GM19351 (cell line): ENCODE measurements around the gene MZT2B.
A peak's percentile ranks its signal among the peaks of the same experiment; 100 is the strongest.
"Not testable (repeated sequence)": the region's sequence is repeated elsewhere in the genome, so short reads cannot be mapped to it uniquely, and the experiment has no call there.

ENCODE experiments used
- ATAC-seq: cut with Tn5 transposase; IDR thresholded peaks from one replicate; pipeline ENCODE4 v1.9.1; 2021; ENCODE audit warnings: mild to moderate bottlenecking, moderate library complexity; ENCODE audit not compliant: unreplicated experiment

MZT2B gene

DNA sequence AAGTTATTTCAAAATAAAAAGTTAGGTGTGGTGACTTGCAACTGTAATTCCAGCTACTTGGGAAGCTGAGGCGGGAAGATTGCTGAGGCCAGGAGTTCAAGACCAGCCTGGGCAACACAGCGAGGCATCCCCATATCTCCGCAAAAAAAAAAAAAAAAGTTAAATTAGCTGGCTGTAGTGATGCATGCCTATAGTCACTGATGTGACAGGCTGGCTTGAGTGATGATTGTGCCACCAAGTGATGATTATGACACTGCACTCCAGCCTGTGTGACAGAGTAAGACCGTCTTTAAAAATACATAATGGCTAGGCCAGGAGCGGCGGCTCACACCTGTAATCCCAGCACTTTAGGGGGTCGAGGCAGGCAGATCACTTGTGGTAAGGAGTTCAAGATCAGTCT is 12.2 kb upstream of the MZT2B start:
- ATAC-seq: no peak

DNA sequence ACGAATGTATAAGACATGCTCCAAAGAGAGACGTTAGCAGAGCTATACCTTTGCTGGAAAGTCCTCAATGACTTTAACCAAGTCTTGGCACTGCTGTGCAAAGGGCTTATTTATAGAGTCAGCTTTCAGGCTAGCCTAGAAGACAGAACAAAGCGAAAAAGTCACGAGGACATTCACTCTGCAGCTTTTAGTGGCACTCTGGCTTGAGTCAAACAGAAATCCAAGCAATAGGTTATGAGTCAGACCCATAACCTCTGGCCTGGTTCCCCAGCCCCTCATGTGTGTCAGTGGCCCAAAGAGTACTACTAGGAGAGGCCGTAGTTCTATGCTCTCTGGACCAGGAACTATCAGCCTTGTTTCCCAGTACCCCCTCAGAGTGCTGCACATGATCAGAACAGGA is 7.2 kb upstream of the MZT2B start:
- peak; percentile 82 for ATAC-seq

DNA sequence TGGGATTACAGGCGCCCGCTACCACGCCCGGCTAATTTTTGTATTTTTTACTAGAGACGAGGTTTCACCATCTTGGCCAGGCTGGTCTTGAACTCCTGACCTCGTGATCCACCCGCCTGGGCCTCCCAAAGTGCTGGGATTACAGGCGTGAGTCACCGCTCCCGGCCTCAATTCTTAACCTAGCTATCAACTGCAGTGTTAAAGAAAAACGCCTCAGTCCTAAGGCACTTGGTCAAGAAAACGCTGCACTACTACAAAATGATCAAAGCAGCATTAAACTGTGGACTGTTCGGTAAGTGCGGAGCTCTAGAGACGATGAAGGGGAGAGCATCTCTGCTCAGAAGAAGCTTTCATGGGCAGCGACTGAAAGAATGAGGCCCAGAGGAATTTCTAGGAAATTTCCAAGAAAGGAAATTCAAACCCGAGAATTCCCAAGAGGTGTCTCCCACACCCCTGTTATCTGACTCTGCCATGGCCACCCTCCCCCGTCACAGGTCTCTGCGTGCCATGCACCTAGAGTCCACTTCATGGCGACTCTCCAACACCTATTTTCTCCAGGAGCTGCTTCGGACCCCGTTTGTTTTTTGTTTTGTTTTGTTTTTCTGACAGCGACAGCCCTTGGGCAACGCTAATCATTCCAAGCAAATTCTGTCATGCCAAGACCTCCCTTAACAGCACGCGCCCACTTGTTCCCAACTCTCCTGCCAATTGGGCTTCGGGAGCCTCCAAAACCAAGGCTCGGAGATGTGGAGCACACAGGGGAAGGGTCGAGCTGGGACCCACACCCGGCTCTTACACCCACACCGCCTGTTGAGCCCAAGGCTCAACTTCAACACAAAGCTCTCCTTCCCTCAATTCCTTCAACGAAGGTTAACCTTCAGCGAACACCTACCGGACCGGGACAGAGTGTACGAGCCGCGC is 1.4 kb upstream of the MZT2B start:
- not testable (repeated sequence) for ATAC-seq

DNA sequence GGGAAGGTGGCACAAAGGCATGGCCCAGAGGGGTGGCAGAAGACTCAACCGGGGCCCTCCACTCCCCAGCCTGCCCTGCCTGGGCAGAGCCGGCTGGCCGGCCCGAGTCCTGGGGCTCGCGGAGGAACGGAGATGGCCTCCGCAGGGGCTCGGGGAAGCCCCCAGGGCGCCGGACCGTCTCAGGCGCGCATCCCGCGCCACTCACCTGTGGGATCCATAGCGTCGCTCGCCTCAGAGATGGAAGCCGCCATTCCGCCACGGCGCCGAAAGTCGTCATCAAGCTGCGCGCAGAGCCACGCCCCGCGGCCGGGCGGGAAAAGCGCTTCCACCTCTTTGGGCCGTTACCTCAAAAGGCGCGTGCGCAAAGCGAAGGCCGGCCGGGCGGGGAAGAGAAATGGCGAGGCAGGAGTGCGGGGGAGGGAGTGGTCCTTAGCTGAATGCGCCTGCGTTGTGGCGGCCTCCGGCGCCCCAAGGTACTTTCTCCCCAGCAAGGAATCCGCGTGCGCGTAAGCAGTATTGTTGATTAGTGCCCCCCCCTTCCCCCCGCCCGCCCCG is 660 bp upstream of the MZT2B start, which contains the start of gene SMPD4:
SMPD4 (minus strand) TSS at position 278 of the 555 bp plus-strand sequence. CDS start 5,010 bp downstream, outside the sequence.
- peak; percentile 56 for ATAC-seq

DNA sequence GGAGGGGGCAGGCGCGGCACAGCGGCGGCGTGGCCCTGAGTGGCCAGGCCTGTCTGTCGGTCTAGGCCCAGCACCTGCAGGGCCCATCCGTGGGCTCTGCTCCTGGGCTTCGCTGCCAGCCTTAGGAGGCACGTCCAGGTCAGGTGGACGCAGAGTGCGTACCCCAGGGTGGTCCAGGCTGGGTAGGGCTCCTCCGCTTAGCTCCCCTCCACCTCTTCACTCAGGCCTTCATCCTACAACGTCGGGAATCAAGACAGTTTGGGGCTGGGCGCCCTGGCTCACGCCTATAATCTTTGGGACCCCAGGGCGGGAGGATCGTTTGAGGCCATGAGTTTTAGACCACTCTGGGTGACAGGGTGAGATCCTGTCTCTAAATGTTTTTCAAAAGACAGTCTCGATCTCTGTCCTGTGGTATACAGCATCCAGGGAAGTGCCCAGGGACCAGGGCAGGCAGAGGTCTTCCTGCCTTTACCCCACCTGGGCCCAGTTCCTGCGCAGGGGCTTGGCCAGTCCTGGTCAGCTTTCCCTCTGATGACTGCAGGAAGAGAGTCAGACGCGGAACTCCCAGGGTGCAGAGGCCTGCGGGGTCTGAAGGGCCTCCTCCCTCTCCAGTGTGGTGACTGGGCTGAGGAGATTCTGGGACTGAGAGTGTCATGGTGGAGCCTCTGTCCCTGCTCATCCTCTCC is 907 bp downstream of the MZT2B start:
- peak; percentile 21 for ATAC-seq

DNA sequence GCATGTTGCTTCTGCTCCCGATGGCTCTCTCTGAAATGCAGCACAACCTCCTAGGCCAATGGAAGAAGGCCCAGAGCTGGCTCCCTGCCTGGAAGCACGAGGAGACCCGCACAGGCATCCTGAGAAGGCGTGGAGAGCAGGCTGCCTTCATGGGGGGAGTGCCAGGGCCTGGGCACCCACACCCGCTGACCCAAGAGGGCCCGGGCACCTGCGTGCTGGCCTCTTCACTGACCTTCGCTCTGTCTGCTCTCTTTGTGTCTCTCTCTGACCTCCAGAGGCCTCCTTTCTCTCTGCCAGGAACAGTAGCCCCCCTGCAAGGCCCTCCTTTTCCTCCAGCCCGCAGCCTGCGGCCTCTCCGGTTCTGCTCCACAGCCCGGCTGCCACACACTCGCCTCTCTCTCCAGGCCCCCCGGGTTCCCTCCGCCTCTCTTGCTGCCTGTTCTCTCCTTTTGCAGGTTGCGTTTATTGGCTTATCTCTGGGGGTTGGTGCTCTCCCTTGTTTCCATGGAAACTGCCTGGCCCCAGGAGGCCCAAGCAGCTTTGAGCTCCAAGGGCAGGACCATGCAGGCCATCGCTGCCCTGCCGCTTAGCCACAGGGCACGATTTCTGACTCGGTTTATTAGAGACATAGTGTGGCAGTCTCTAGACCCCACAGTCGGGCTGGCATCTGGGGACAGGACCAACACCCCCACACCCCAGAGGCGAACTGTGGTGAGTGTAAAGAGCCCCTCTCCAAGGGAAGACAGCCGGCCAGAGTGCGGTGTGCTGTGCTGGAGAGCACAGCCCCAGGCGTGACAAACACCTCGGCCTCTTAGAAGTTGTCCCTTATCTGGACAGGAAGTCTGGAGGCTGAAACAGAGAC is 1.7 kb downstream of the MZT2B start:
- no peak for ATAC-seq

DNA sequence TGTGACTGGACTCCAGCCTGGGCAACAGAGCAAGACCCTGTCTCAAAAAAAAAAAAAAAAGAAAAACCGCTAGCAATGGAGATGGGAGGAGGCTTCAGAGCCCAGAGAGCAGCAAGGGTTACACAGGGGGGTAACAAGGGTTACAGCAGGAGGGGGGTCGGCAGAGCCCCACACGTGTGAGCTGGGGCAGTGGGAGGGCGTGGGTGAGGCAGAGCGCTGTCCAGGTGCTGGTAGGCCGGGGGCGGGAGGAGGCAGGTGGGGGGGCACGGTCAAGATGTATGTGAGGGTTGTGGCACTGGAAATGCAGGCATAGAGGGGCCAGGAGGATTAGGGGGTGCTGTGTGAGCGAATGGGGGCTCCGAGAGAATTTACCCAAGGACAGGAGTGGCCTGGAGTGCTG is 3.4 kb downstream of the MZT2B start:
- ATAC-seq: no peak

DNA sequence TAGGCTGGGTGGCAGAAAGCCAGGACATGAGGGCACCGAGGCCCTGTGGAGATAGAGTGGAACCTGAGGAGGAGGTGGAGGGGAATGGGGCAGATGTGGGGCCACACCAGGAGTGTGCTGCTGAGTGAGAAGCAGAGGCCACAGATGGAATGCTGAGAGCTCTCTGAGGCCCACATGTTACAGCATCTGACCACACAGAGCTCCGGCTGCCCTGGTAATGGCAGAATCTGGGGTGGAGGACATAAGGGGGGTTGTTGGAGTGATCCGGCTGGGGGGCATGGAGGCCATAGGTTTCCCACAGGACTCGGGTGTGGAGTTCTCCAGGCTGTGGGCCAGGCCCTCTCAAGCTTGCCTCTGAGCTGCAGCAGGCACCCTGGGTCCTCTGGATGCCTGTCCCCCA is 3.8 kb downstream of the MZT2B start:
- ATAC-seq: no peak

DNA sequence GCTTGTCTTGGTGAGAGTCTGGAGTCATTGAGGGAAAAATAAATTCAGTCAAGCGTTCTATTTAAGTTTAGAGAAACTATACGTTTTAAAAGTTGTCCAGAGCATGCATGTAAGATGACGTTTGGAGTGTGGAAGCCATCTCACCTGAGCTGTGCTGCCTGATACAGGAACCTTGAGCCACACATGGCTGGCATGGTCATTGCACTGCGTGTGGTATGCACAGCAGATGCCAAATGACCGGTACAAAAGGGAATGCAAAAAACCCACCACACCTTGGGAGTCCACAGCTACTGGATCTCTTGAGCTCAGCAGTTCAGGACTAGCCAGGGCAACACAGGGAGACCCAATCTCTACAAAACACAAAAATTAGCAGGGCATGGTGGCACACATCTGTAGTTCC is 4.3 kb downstream of the MZT2B start:
- no peak for ATAC-seq

DNA sequence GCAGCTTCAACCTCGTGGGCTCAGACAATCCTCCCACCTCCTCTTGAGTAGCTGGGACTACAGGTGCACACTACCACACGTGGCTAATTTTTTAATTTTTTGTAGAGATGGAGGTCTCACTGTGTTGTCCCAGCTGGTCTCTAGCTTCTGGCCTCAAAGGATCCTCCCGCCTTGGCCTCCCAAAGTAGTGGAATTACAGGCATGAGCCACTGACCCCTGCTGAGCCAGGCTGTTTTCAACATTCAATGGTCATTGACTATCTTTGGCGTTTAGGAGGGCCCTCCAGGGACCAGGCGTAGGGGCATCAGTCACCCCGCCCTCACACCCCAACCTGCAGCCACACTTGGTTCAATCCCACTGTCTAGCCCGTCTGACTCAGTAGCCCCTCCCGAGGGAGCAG is 5.2 kb downstream of the MZT2B start:
- ATAC-seq: no peak

DNA sequence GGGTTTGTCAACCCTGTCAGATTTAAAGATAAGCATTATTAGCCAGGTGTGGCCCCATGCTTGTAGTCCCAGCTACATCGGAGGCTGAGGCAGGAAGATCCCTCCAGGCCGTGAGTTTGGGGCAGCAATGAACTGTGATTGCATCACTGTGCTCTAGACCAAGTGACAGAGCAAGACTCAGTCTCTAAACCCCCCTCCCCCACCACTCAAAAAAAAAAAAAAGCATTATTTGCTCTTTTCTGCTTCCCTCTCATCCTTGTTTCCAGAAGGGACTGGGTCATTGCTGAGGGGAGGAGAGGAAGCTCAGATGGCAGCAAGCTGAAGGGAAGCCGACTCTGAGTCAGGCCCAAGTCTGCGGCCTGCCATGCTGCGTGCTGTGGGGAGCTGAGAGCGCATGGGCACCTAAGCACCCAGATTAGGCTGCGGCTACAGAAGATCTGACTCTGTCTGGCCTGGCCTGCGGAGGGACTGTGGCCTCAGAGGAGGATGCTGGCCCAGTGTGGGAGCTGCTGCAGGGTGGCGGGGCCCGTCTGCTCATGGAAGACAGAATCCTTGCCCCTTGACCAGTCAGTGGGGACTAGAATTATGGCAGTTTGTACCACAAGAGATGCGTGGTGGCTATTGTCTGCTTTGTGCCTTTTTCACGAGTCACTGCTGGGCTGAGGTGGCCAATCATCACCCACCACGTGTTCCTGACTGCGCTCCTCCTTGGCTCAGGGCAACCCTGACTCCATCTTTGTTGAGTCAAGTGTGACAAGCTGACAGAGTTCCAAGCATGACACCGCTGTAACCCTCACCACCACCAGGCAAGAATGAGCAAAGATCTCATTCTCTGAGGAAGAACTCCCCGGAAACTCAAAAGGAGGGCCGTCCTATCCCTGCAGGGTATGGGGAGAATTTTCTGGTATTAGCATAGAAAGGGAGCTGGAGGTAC is 6.1 kb downstream of the MZT2B start:
- ATAC-seq: not testable (repeated sequence)

DNA sequence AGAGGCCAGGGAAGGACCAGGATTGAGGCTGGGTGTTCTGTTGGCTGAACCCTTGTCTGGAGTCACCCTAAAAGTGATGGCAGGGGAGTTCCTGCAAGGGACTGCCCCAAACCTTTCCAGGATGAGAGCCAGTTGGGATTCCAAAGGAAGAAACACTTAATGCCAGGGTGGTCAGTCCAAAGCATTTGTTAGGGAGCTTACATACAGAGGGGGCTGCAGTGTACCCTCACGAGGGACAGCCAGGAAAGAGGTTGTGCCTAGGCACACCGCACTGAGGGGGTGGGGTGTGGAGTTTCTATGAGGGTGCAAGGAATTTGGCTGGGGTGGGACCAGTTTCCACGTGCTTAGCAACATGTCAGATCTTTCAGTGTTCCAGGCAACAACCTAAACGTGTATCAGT is 6.9 kb downstream of the MZT2B start:
- ATAC-seq: not testable (repeated sequence)

DNA sequence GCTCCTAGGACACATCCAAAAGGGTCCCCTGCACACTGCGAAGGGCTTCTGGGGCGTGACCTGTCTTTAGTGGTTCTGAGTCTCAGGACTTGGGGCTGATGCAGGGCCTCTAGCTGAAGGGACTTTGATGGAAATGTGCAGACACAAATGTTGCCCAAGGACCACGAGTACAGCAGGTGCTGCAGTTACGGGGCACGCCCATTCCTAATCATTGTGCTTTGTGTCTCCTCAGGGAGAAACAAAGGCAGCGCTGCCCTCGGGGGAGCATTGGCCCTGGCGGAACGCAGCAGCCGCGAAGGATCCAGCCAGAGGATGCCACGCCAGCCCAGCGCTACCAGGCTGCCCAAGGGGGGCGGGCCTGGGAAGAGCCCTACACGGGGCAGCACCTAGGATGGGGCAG is 8.2 kb downstream of the MZT2B start:
- ATAC-seq: no peak

DNA sequence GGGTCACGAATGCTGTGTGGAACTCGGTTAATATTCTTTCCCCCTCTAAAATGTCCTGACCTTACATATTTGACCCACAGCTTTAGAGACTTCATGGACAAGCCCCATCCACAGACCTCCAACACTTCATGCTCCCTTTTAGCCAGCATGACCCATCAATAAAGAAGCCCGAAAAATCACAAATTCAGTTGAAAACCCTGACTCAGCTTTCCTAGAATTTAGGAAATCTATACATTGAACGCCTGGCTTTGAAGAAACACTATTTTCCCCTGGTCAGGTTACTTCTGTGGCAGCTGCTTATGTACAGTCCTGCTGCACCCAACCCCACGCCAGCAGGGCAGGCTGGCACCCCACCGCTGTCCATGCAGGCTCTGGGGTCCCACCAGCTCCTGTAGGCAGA is 9.3 kb downstream of the MZT2B start:
- not testable (repeated sequence) for ATAC-seq

DNA sequence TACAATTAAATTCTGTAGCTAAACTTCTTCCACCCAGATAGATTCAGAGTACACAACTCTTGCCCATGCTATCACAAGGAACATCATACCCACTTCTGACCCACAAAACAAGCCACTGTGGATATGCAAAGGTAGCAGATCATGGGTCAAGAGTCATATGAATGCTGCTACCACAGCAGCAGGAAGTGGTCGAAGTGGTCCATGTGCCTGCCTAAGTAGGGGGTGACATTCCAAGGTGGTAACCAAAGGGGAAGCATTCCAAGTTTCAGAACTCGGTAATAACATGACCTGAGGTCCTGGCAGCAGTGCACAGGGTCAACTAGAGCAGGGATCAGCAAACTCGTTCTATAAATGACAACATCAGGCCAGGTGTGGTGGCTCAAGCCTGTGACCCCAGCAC is 10.4 kb downstream of the MZT2B start:
- not testable (repeated sequence) for ATAC-seq

DNA sequence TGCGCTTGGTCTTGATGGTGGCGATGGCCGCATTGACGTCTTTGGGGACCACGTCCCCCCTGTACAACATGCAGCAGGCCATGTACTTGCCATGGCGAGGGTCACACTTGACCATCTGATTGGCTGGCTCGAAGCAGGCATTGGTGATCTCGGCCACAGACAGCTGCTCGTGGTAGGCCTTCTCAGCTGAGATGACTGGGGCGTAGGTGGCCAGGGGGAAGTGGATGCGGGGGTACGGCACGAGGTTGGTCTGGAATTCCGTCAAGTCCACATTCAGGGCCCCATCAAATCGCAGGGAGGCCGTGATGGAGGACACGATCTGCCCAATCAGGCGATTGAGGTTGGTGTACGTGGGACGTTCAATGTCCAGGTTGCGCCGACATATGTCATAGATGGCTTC is 11.8 kb downstream of the MZT2B start:
- ATAC-seq: not testable (repeated sequence)

DNA sequence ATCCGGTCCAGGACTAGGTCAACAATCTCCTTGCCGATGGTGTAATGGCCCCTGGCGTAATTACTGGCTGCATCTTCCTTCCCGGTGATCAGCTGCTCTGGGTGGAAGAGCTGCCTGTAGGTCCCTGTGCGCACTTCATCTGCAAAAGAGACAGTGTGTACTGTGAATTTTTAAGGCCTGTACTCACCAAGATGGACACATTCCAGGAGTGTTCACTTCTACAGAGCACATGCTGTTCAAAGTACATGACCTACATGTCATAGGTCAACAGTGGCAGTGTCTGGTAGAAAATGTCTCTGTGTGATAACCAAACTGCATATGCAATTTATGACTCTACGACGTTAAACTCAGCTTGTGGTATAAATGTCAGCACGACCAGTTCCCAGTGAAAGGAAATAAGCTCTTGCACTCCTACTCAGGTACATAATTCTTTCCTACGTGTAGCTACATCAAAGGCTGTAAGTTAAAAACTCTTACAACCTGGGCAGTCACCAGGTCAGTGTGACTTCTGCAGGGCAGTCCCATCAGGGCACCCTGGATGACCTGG is 13.1 kb downstream of the MZT2B start:
- ATAC-seq: not testable (repeated sequence)

DNA sequence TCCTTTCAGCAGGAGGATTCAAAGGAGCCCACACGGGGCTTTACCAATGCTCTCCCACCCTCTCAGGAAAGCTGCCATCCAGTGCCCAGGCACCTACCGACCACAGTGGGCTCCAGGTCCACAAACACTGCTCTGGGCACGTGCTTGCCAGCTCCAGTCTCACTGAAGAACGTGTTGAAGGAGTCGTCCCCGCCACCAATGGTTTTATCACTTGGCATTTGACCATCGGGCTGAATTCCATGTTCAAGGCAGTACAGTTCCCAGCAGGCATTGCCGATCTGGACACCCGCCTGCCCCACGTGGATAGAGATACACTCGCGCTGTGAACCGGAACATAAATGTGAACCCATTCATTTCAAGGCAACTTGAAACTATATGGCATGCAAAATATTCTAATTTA is 14.0 kb downstream of the MZT2B start:
- ATAC-seq: not testable (repeated sequence)

DNA sequence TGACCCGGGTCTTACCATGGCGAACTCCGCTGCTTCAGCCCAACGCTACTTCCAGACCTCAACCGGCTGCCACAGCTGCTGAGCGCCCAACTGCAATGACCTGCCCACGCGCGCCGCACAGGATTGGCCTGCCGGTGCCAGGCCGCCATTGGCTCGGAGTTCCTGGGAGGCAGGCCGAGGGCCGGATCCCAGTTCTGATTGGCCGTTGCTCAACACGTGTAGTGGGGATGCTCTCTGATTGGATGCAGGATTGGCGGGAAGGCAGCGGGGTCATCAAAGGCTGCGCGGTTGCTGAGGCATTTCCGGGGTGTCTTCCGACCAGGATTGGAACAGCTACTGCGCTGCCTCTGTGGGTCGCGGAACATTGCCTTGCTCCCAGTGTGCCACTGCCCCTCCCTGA is 16.3 kb downstream of the MZT2B start, which contains the start of gene TUBA3E:
TUBA3E (minus strand) TSS at position 97 of the 400 bp plus-strand sequence; CDS start at position 18, 79 bp downstream.
- no peak for ATAC-seq
